CD14-positive monocyte (primary cell): ENCODE results near the gene SLC35F4. TPM values are rescaled to one million over a fixed set of nuclear protein-coding genes. Genes with fewer than 3 reads are reported as not detected.

Source experiments
- DNase-seq, 3 donors: peaks; one replicate each; pipeline ENCODE4 v3.0.0-alpha.2; 2011 to 2022
- H2AFZ ChIP-seq: 2 replicates; pipeline ENCODE4 v1.6.0; 2012; ENCODE audit warnings: mild to moderate bottlenecking, low read depth, low read length, inconsistent platforms; ENCODE audit not compliant: insufficient read depth, poor library complexity, severe bottlenecking
- H3K27ac ChIP-seq, 2 donors: 1 replicate in 1 of 2; 2 replicates in 1 of 2; pipeline ENCODE4 v1.5.1; 2012 to 2013; ENCODE audit warnings: low read length in 2 of 2, control low read depth in 1 of 2, inconsistent platforms in 1 of 2, low read depth in 1 of 2, mild to moderate bottlenecking in 1 of 2
- H3K27me3 ChIP-seq, 2 donors: one replicate each; pipeline versions ENCODE4 v1.6.0 to v1.6.1; 2011 to 2013; ENCODE audit warnings: low read length in 2 of 2; ENCODE audit not compliant: control insufficient read depth in 2 of 2, insufficient read depth in 2 of 2
- H3K36me3 ChIP-seq, 2 donors: replicated peaks in 1 of 2; 1 replicate in 1 of 2; 2 replicates in 1 of 2; pipeline versions ENCODE4 v1.5.1 to v1.6.1; 2012 to 2013; ENCODE audit warnings: low read length in 2 of 2, control low read depth in 1 of 2, inconsistent platforms in 1 of 2, mild to moderate bottlenecking in 1 of 2; ENCODE audit not compliant: insufficient read depth in 2 of 2, control insufficient read depth in 1 of 2
- H3K4me1 ChIP-seq, 2 donors: 1 replicate in 1 of 2; 2 replicates in 1 of 2; pipeline versions ENCODE4 v1.5.1 to v1.6.1; 2012 to 2013; ENCODE audit warnings: low read length in 2 of 2, control low read depth in 1 of 2, inconsistent platforms in 1 of 2, mild to moderate bottlenecking in 1 of 2, moderate library complexity in 1 of 2; ENCODE audit not compliant: insufficient read depth in 2 of 2, control insufficient read depth in 1 of 2
- H3K4me2 ChIP-seq: replicated peaks from 2 replicates; pipeline ENCODE3; 2012; ENCODE audit warnings: low read length, moderate library complexity, mild to moderate bottlenecking; ENCODE audit not compliant: poor library complexity, severe bottlenecking; ENCODE audit errors: extremely low read depth
- H3K4me3 ChIP-seq, 3 experiments: fragments of 200-600 bp in 1 of 3; sonication (generic) in 1 of 3; replicated peaks in 1 of 3; 1 replicate in 2 of 3; 2 replicates in 1 of 3; pipeline ENCODE4 v1.5.1; 2011 to 2013; ENCODE audit warnings: low read length in 3 of 3, mild to moderate bottlenecking in 3 of 3, control low read depth in 2 of 3, low read depth in 2 of 3, inconsistent platforms in 1 of 3, moderate library complexity in 1 of 3
- H3K79me2 ChIP-seq: 2 replicates; pipeline ENCODE4 v1.6.0; 2012; ENCODE audit warnings: mild to moderate bottlenecking, control low read depth, inconsistent platforms, low read length, moderate library complexity; ENCODE audit not compliant: insufficient read depth
- H3K9ac ChIP-seq: 2 replicates; pipeline ENCODE4 v1.6.0; 2017; ENCODE audit warnings: low read length, mild to moderate bottlenecking; ENCODE audit not compliant: insufficient read depth, poor library complexity, severe bottlenecking
- H3K9me3 ChIP-seq, 2 donors: replicated peaks in 1 of 2; 1 replicate in 1 of 2; 2 replicates in 1 of 2; pipeline versions ENCODE4 v1.5.1 to v1.6.1; 2012 to 2013; ENCODE audit warnings: low read length in 2 of 2, control low read depth in 1 of 2; ENCODE audit not compliant: control insufficient read depth in 1 of 2, insufficient read depth in 1 of 2
- H4K20me1 ChIP-seq: 2 replicates; pipeline ENCODE4 v1.6.0; 2012; ENCODE audit warnings: mild to moderate bottlenecking, low read length, control low read depth, moderate library complexity; ENCODE audit not compliant: insufficient read depth
- H3K27ac Mint-ChIP-seq, 7 donors: one replicate each; pipeline ENCODE4 v1.8.0; 2020; ENCODE audit warnings: mild to moderate bottlenecking in 7 of 7, mixed read lengths in 7 of 7, moderate library complexity in 6 of 7, inconsistent platforms in 2 of 7
- H3K27me3 Mint-ChIP-seq, 3 donors: one replicate each; pipeline ENCODE4 v1.8.0; 2021 to 2022; ENCODE audit warnings: low read depth in 3 of 3, mild to moderate bottlenecking in 3 of 3, mixed read lengths in 3 of 3, moderate library complexity in 3 of 3, inconsistent platforms in 1 of 3
- H3K36me3 Mint-ChIP-seq, 2 donors: one replicate each; pipeline ENCODE4 v1.8.0; 2020; ENCODE audit warnings: mixed read lengths in 2 of 2, inconsistent platforms in 1 of 2, mild to moderate bottlenecking in 1 of 2
- H3K4me1 Mint-ChIP-seq: one replicate; pipeline ENCODE4 v1.8.0; 2020; ENCODE audit warnings: mild to moderate bottlenecking, mixed read lengths
- H3K4me3 Mint-ChIP-seq, 2 donors: one replicate each; pipeline ENCODE4 v1.8.0; 2020; ENCODE audit warnings: mild to moderate bottlenecking in 2 of 2, mixed read lengths in 2 of 2, moderate library complexity in 1 of 2
- H3K9me3 Mint-ChIP-seq, 7 donors: one replicate each; pipeline ENCODE4 v1.8.0; 2020 to 2022; ENCODE audit warnings: mixed read lengths in 7 of 7, mild to moderate bottlenecking in 6 of 7, moderate library complexity in 6 of 7, inconsistent platforms in 2 of 7
- CTCF ChIP-seq: fragments of 200-600 bp; IDR thresholded peaks from one replicate; pipeline ENCODE4 v1.8.0; 2022; ENCODE audit warnings: antibody characterized with exemption, mild to moderate bottlenecking
- WGBS: methylation state at CpG from one replicate; pipeline ENCODE4 v1.1.5; 2013; ENCODE audit warnings: missing lambda C conversion rate; ENCODE audit not compliant: insufficient coverage; 5-methylcytosine and 5-hydroxymethylcytosine counted together
- intact Hi-C, 2 donors: fragments of 100-400 bp; cut with micrococcal nuclease; formaldehyde crosslinking; loops; one replicate each; pipeline versions ENCODE4 v1.15.0 to v1.15.1; 2023
- polyA plus RNA-seq, 3 donors: library from polyadenylated mRNA; depleted of rRNA in 1 of 3; unstranded in 2 of 3; stranded (reverse) in 1 of 3; fragments of 300-500 nt in 2 of 3; fragments of >200 nt in 1 of 3; fragmentation: Illumina TruSeq in 2 of 3; gene quantifications; 1 replicate in 2 of 3; 2 replicates in 1 of 3; pipeline ENCODE4 v1.2.3, GENCODE V29; 2012 to 2021

SLC35F4 gene
- polyA plus RNA-seq, 3 donors: not detected

GRCh38 chr14:57687416-57687815 lies 178.5 kb downstream of the SLC35F4 start:
- H3K9me3 Mint-ChIP-seq: peaks cover 0 to 5% (median 2%) of the 10 kb centered on the region in 7 donors
- H3K27me3 Mint-ChIP-seq: peaks cover 0 to 2% (median 0%) of the 10 kb centered on the region in 3 donors
- H2AFZ ChIP-seq: no peak overlapping the region
- H3K27ac ChIP-seq: no peak overlapping the region
- H3K4me1 Mint-ChIP-seq: no peaks in the 10 kb centered on the region
- no peak for TF ChIP-seq CTCF
- H3K9ac ChIP-seq: no peak overlapping the region
- H3K4me2 ChIP-seq: no peak overlapping the region
- no peaks in the 10 kb centered on the region for H3K36me3 ChIP-seq
- no peak overlapping the region for H3K4me3 ChIP-seq
- H3K79me2 ChIP-seq: no peaks in the 10 kb centered on the region
- no peaks in the 10 kb centered on the region for H3K27me3 ChIP-seq
- H3K4me1 ChIP-seq: no peaks in the 10 kb centered on the region
- H3K36me3 Mint-ChIP-seq: no peaks in the 10 kb centered on the region
- no peak for DNase-seq
- H3K9me3 ChIP-seq: peaks cover 0 to 3% of the 10 kb centered on the region in 2 donors
- no peak overlapping the region for H3K27ac Mint-ChIP-seq
- 71% methylated on average over 1 of the region's 1 CpG for WGBS
- intact Hi-C loops: no loop called here
- no peaks in the 10 kb centered on the region for H4K20me1 ChIP-seq
- no peak overlapping the region for H3K4me3 Mint-ChIP-seq

GRCh38 chr14:57686304-57686703 lies 179.6 kb downstream of the SLC35F4 start:
- Histone ChIP-seq H3K4me3 (no peak overlapping the region), H3K27me3 (no peaks in the 10 kb centered on the region), H3K27ac (no peak overlapping the region), H3K9ac (no peak overlapping the region), H3K79me2 (no peaks in the 10 kb centered on the region), H3K4me1 (no peaks in the 10 kb centered on the region), H3K36me3 (no peaks in the 10 kb centered on the region), H3K4me2 (no peak overlapping the region), H4K20me1 (no peaks in the 10 kb centered on the region), H3K9me3 (peaks cover 0 to 3% of the 10 kb centered on the region in 2 donors), H2AFZ (no peak overlapping the region)
- H3K9me3 Mint-ChIP-seq: peaks cover 0 to 9% (median 4%) of the 10 kb centered on the region in 7 donors
- peaks cover 0 to 2% (median 0%) of the 10 kb centered on the region in 3 donors for H3K27me3 Mint-ChIP-seq
- no peaks in the 10 kb centered on the region for H3K36me3 Mint-ChIP-seq
- no peak for TF ChIP-seq CTCF
- H3K27ac Mint-ChIP-seq: no peak overlapping the region
- no peak overlapping the region for H3K4me3 Mint-ChIP-seq
- intact Hi-C loops: no loop called here
- no peak for DNase-seq
- H3K4me1 Mint-ChIP-seq: no peaks in the 10 kb centered on the region
- 70% methylated on average over 3 of the region's 4 CpGs for WGBS
